ENCODE results near the gene ZBTB34. TPM values are rescaled to one million over a fixed set of nuclear protein-coding genes. Genes with fewer than 3 reads are reported as not detected.
"Not testable (repeated sequence)": the region's sequence is repeated elsewhere in the genome, so short reads cannot be mapped to it uniquely, and the experiment has no call there.

The ZBTB34 gene, protein sequence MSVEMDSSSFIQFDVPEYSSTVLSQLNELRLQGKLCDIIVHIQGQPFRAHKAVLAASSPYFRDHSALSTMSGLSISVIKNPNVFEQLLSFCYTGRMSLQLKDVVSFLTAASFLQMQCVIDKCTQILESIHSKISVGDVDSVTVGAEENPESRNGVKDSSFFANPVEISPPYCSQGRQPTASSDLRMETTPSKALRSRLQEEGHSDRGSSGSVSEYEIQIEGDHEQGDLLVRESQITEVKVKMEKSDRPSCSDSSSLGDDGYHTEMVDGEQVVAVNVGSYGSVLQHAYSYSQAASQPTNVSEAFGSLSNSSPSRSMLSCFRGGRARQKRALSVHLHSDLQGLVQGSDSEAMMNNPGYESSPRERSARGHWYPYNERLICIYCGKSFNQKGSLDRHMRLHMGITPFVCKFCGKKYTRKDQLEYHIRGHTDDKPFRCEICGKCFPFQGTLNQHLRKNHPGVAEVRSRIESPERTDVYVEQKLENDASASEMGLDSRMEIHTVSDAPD
- 10.1 TPM for polyA plus RNA-seq (ENCODE audit: insufficient read length)

GRCh38 chr9:126860077-126860756 is at the start of gene ZBTB34:
Gene ZBTB34, plus strand, starts transcription at chr9:126860639. Its CDS starts 18,761 bp downstream, at chr9:126879400.
- DNase-seq (ENCODE audit: low read depth), result no peak

- no peak for DNase-seq (ENCODE audit: low read depth)
Measured at GRCh38 chr9:126813072-126813471, 47.4 kb upstream of the ZBTB34 start.

DNA sequence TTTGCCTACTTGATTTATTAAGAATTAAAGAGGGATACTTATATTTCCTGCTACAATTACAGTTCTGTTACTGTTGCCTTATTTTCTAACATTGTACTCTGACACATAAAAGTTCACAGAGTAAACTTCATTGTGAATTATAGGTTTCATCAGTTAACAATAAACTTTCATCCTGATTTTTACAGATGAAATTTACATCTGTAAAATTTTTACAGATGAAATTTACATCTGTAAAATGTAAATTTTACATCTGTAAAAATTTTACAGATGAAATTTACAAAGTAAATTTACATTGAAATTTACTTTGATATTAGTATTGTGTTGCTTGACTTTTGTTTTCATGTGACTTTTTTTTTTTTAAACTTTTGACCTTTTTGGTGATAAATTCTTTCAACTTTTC is 46.3 kb upstream of the ZBTB34 start:
- no peak for DNase-seq (ENCODE audit: low read depth)

GRCh38 chr9:126817615-126818014 is 42.8 kb upstream of the ZBTB34 start:
- not testable (repeated sequence) for DNase-seq (ENCODE audit: low read depth)

- no peak for DNase-seq (ENCODE audit: low read depth)
Measured at GRCh38 chr9:126818482-126818881, 42.0 kb upstream of the ZBTB34 start.

GRCh38 chr9:126819482-126819881 is 41.0 kb upstream of the ZBTB34 start:
- no peak for DNase-seq (ENCODE audit: low read depth)

GRCh38 chr9:126822278-126822677 is 38.2 kb upstream of the ZBTB34 start:
- DNase-seq (ENCODE audit: low read depth), result no peak

DNA sequence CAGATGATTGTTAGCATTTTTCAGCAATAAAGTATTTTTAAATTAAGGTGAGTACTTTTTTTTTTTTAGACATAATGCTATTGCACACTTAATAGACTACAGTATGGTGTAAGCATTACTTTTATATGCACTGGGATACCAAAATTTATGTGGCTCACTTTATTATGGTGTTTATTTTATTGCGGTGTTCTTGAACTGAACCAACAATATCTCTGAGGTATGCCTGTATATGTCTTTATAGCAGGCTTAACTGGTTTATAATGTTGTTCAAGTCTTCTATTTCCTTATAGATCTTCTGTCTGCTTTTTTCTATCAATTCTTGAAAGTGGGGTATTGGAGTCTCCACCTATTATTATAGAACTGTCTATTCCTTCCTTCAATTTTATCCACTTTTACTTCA is 37.6 kb upstream of the ZBTB34 start:
- no peak for DNase-seq (ENCODE audit: low read depth)

DNA sequence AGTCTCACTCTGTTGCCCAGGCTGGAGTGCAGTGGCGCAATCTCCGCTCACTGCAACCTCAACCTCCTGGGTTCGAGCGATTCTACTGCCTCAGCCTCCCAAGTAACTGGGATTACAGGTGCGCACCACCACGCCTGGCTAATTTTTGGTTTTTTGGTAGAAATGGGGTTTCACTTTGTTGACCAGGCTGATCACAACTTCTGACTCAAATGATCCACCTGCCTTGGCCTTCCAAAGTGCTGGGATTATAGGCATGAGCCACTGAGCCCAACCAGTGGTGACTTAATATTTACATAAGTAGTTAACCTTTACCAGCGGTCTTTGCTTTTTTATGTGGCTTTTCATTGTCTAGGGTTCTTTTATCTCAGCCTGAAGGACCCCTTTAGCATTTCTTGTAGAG is 36.4 kb upstream of the ZBTB34 start:
- DNase-seq (ENCODE audit: low read depth), result not testable (repeated sequence)

- no peak for DNase-seq (ENCODE audit: low read depth)
Measured at GRCh38 chr9:126827227-126827626, 33.2 kb upstream of the ZBTB34 start.

DNA sequence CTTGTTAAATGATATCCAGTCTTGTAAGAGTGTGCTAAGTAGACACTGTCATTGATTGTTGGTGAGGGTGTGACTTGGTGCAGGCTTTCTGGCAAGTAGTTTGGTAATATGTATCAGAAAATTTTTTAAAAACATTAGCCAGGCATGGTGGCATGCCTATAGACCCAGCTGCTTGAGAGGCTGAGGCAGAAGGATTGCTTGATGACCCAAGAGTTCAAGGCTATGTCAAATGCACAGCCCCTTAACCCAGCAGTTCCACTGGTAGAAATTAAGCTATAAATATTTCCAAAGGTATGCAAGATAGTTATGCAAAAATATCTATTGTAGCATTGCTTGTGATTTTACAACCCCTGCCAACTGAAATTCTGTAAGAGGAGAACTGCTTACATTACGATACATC is 31.4 kb upstream of the ZBTB34 start:
- DNase-seq (ENCODE audit: low read depth), result no peak

DNA sequence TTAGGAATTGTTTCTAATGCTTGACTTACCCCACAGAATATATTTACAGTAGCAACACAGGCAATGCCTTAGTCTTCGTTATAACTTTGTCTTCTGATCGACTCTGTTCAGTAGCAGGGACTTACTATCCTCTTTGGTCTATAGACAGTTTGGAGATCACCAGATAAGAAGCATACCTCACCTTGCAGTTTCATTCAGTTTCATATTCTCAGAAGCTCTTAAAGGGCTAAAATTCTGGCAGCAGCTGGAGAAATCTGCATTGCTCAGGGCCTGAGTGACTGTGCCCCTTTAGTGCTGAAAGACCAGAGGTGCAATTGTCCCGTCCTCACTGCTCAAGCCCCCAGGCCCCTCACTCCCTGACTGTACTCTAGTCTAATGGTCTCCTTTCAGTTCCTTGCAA is 29.6 kb upstream of the ZBTB34 start:
- DNase-seq (ENCODE audit: low read depth), result no peak

GRCh38 chr9:126832440-126832839 is 28.0 kb upstream of the ZBTB34 start:
- no peak for DNase-seq (ENCODE audit: low read depth)

DNA sequence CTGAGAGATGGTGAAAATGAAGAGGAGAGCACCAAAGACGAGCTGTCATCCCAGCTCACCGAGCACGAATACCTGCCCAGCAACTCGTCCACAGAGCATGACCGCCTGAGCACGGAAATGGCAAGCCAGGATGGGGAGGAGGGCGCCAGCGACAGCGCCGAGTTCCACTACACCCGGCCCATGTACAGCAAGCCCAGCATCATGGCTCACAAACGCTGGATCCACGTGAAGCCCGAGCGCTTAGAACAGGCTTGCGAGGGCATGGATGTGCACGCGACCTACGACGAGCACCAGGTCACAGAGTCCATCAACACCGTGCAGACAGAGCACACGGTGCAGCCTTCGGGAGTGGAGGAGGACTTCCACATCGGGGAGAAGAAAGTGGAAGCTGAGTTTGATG is 27.4 kb upstream of the ZBTB34 start:
- DNase-seq (ENCODE audit: low read depth), result no peak

GRCh38 chr9:126833710-126834345 is 26.6 kb upstream of the ZBTB34 start:
- no peak for DNase-seq (ENCODE audit: low read depth)

- no peak for DNase-seq (ENCODE audit: low read depth)
Measured at GRCh38 chr9:126834672-126835071, 25.8 kb upstream of the ZBTB34 start.

GRCh38 chr9:126836216-126836615 is 24.2 kb upstream of the ZBTB34 start:
- DNase-seq (ENCODE audit: low read depth), result no peak

DNA sequence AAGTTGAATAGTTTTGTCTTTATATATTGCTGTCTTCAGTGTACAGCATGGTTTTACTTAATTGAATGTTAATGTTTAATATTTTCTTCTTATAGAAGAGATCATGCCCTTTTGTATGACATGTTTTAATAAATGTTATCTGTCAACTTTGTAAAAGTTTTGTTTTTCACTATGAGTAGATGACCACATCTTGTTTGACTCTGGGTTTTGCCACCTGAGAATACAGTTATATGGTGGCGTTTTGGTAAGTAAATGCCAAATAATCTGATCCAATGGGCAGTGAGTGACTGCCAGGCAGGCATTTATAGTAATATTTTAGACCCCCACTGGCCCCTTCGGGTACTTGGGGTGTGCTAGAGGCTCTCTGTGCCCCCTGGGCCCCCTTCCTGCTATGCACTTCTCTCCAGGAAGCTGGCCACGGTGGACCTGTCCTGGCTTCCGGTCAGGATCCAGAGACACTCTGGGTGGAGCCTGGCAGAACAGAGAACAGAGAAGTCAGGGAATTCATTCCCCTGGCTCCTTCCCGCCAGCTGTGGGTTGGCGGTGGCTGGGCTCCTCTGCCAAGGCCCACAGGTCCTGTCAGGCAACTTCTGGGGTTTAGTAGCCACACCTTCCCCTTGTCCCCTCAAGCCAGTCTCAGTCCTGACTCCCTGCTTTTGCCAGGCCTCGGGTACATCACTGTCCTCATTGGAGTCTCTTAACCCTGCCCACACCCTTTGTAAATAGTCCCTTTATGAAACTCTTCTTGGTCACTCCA is 22.2 kb upstream of the ZBTB34 start:
- DNase-seq (ENCODE audit: low read depth), result no peak

DNA sequence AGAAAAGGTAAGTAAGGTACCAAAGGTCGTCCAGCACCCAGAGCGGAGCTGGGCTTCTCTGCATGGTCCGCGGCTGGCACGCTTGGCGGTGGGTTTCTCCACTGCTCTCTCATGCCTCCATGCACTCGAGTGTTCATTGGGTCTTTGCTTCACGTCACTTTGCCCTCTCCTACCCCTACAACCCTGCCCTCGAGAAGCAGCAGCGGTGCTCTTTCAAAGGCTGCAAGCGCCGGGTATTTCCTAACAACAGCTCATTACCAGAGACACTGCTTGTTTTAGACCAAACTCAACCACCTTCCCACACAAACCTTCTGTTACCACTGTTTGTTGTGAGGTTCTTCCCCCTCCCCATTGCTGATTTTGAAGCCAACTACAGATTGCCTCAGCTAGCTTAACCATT is 21.5 kb upstream of the ZBTB34 start:
- no peak for DNase-seq (ENCODE audit: low read depth)

GRCh38 chr9:126839301-126839700 is 21.1 kb upstream of the ZBTB34 start:
- DNase-seq (ENCODE audit: low read depth), result no peak

DNA sequence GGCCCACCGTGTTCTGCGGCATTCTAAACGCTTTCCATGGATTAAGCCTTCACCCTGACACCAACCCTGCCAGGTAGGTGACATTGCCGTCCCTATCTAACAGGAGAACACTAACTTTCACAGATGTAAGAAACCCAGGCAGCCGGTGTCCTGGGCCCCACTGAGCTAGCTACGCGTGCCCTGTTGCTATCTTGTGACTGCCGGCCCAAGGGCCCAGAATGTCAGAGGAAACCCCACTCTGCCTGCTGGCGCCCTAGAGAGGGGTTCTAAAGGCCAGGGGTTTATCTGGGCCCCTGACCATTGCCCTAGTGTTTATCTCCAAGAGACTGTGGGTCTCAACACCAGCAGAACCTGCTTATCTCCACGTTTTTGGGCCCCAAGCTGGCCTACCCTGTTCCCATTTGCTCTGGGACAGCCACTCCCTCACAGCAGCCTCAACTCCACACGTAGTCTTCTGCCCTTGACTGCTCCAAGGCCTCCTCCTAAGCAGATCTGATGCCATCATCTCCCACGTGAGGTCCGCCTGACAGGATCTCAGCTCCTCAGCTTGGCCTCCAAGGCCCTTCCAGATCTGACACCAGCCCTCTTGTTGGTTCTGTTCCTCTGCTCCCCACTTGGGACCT is 18.1 kb upstream of the ZBTB34 start:
- DNase-seq (ENCODE audit: low read depth), result no peak
